Progenitor cell of endocrine pancreas (in vitro differentiated cells): ENCODE data around the gene HLA-DMA. TPM values are rescaled to one million over a fixed set of nuclear protein-coding genes. Genes with fewer than 3 reads are reported as not detected.

ENCODE experiments used
- DNase-seq: peaks from one replicate; pipeline ENCODE4 v3.0.0; 2021; ENCODE audit warnings: low spot score; ENCODE audit not compliant: unreplicated experiment
- H3K27ac Mint-ChIP-seq: 2 replicates; pipeline ENCODE4 v1.8.0; 2021; ENCODE audit warnings: mild to moderate bottlenecking, moderate library complexity, mixed read lengths
- H3K27me3 Mint-ChIP-seq: 2 replicates; pipeline ENCODE4 v1.8.0; 2021; ENCODE audit warnings: mixed read lengths
- H3K36me3 Mint-ChIP-seq: 2 replicates; pipeline ENCODE4 v1.8.0; 2022; ENCODE audit warnings: mixed read lengths; ENCODE audit not compliant: insufficient read depth
- H3K4me1 Mint-ChIP-seq: 2 replicates; pipeline ENCODE4 v1.8.0; 2021; ENCODE audit warnings: low read depth, mixed read lengths
- H3K4me3 Mint-ChIP-seq: 2 replicates; pipeline ENCODE4 v1.8.0; 2021; ENCODE audit warnings: low read depth, mild to moderate bottlenecking, moderate library complexity, mixed read lengths
- H3K9me3 Mint-ChIP-seq: 2 replicates; pipeline ENCODE4 v1.8.0; 2021; ENCODE audit warnings: low read depth, mixed read lengths
- total RNA-seq: library from RNA; stranded (reverse); gene quantifications from 2 replicates; pipeline ENCODE4 v1.2.1, GENCODE V29; 2021
- TF ChIP-seq, protein P1 (sequence below): fragments of 200-600 bp; sonication (generic); IDR thresholded peaks from one replicate; pipeline ENCODE4 v1.5.0; 2021; ENCODE audit warnings: antibody characterized with exemption, mild to moderate bottlenecking; ENCODE audit not compliant: unreplicated experiment

HLA-DMA gene
- total RNA-seq, 1 donor from 2014 or later, result 3.4 TPM

DNA sequence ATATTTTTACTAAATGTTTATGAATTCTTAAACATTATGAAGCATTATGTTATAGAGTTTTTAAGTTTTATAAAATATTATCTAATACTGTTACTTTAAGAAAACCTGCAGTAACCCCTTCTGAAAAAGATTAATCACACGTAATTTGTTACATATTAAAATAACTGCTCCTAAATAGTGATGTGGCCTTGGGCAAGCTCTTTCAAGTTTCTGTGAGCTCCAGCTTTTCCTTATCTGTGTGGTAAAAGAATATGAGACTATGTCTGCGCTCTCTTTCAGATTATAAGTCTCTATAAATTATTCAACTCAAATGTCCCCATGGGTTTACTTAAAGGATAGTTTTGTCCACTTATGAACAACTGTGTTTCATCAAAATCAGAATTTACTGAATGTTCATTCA, 44.0 kb downstream of the HLA-DMA start:
- DNase-seq, result no peak

DNA sequence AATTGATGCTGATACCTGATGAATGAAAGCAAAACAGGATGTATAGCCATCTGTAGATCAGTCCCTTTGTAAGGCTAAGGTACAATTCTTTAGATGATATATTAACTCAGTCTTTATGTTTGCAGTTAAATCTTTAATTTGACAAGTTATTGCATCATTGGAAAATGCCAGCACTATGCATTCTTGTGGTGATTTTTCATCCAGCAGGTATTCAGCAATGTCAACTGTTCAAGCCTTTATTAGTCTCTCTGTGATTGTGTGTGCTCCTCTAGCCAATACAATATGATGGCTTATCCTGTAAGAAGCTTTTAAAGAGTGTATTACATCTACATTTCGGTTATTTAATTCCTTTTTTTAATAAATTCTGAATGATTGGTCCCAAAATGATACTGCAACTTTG, 46.4 kb downstream of the HLA-DMA start:
- DNase-seq, result no peak
- TF ChIP-seq, protein P1, sequence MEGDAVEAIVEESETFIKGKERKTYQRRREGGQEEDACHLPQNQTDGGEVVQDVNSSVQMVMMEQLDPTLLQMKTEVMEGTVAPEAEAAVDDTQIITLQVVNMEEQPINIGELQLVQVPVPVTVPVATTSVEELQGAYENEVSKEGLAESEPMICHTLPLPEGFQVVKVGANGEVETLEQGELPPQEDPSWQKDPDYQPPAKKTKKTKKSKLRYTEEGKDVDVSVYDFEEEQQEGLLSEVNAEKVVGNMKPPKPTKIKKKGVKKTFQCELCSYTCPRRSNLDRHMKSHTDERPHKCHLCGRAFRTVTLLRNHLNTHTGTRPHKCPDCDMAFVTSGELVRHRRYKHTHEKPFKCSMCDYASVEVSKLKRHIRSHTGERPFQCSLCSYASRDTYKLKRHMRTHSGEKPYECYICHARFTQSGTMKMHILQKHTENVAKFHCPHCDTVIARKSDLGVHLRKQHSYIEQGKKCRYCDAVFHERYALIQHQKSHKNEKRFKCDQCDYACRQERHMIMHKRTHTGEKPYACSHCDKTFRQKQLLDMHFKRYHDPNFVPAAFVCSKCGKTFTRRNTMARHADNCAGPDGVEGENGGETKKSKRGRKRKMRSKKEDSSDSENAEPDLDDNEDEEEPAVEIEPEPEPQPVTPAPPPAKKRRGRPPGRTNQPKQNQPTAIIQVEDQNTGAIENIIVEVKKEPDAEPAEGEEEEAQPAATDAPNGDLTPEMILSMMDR, result no peak
- H3K9me3 Mint-ChIP-seq, result no peaks in the 10 kb centered on the region
- peaks cover 1% of the 10 kb centered on the region for H3K4me1 Mint-ChIP-seq
- no peaks in the 10 kb centered on the region for H3K36me3 Mint-ChIP-seq
- peaks cover 4% of the 10 kb centered on the region for H3K27me3 Mint-ChIP-seq
- H3K27ac Mint-ChIP-seq, result no peak overlapping the region
- no peak overlapping the region for H3K4me3 Mint-ChIP-seq

More for the DNA sequence above, 44.0 kb downstream of the HLA-DMA start:
- Mint-ChIP-seq H3K27me3 (peaks cover 14% of the 10 kb centered on the region), H3K27ac (no peak overlapping the region), H3K36me3 (no peaks in the 10 kb centered on the region), H3K4me3 (no peak overlapping the region), H3K9me3 (no peaks in the 10 kb centered on the region), H3K4me1 (peaks cover 1% of the 10 kb centered on the region)
- TF ChIP-seq, protein P1, result no peak

DNA sequence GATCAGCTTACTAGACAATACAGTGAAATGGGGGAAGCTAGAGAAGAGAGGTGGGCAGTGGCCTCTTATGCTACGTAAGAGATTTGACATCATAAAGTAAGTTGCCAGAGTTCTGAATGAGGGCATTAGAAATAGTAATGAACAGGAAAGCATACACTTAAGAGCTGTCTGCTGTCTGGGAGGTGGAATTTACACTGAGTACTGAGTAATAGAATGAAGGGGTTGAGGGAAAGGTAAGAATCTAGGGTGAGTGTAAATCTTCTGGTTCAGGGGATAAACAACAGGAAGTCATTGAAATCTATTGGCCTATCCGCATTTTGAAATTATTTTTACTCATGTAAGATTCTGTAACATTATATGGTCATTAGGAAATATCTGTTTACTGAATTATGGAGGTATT, 47.8 kb downstream of the HLA-DMA start:
- Mint-ChIP-seq H3K36me3 (peaks cover 3% of the 10 kb centered on the region), H3K27me3 (peaks cover 2% of the 10 kb centered on the region), H3K9me3 (no peaks in the 10 kb centered on the region), H3K4me1 (peaks cover 1% of the 10 kb centered on the region), H3K4me3 (no peak overlapping the region), H3K27ac (no peak overlapping the region)
- no peak for DNase-seq
- TF ChIP-seq, protein P1, result no peak

DNA sequence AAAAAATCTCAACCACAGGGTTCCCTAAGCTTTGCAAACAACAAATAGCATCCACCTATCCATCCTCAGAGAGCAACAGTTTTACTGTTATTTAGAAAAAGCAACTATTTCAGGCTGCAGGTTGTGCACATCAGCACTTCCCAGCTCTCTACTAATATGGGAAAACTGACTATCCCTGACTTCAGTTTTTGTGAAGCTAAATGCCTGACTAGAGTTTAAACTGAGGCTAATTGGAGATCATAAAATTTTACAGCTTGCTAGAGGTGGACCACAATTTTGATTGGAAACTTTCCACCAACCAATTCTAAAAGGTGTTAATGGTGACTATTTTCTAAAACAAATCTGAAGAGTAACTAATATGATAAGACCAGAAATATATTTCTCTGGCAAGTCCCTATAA, 48.9 kb downstream of the HLA-DMA start:
- no peak for DNase-seq
- Mint-ChIP-seq H3K27ac (no peak overlapping the region), H3K27me3 (no peaks in the 10 kb centered on the region), H3K4me3 (no peak overlapping the region), H3K36me3 (peaks cover 3% of the 10 kb centered on the region), H3K4me1 (no peaks in the 10 kb centered on the region), H3K9me3 (no peaks in the 10 kb centered on the region)
- TF ChIP-seq, protein P1, result no peak

Other genes with a start within 250 kb of the HLA-DMA start
- gene HLA-DQA2, start 211.7 kb downstream of the HLA-DMA start, total RNA-seq, result 0.44 and 0.79 TPM in 2 replicates
- not detected in 2 replicates for gene HLA-DQB2, start 189.6 kb downstream of the HLA-DMA start, total RNA-seq
- gene HLA-DOB, start 136.1 kb downstream of the HLA-DMA start, total RNA-seq, result not detected in 2 replicates
- 2.0 and 5.1 TPM in 2 replicates for gene TAP2, start 114.4 kb downstream of the HLA-DMA start, total RNA-seq
- gene PSMB8, start 109.0 kb downstream of the HLA-DMA start, total RNA-seq, result 0.29 TPM in 1 of 2 replicates, not detected in the other
- gene TAP1, start 99.4 kb downstream of the HLA-DMA start, total RNA-seq, result 0.50 and 1.1 TPM in 2 replicates
- not detected in 2 replicates for gene PSMB9, start 98.9 kb downstream of the HLA-DMA start, total RNA-seq
- gene HLA-DMB, start 12.1 kb downstream of the HLA-DMA start, total RNA-seq, result 1.1 and 1.8 TPM in 2 replicates
- 229 and 238 TPM in 2 replicates for gene BRD2, start 15.5 kb upstream of the HLA-DMA start, total RNA-seq
- gene HLA-DOA, start 56.5 kb upstream of the HLA-DMA start, total RNA-seq, result 4.1 and 5.6 TPM in 2 replicates
- 0.89 and 1.8 TPM in 2 replicates for gene HLA-DPA1, start 120.6 kb upstream of the HLA-DMA start, total RNA-seq
- 13.5 and 17.9 TPM in 2 replicates for gene HLA-DPB1, start 122.9 kb upstream of the HLA-DMA start, total RNA-seq
- 4.3 and 5.3 TPM in 2 replicates for gene COL11A2, start 239.4 kb upstream of the HLA-DMA start, total RNA-seq
- 44.3 and 47.1 TPM in 2 replicates for gene RXRB, start 247.6 kb upstream of the HLA-DMA start, total RNA-seq
- gene SLC39A7, start 247.8 kb upstream of the HLA-DMA start, total RNA-seq, result 108 and 109 TPM in 2 replicates